Astrocyte (in vitro differentiated cells and primary cell): ENCODE results near the gene FAM200C. TPM values are rescaled to one million over a fixed set of nuclear protein-coding genes. Genes with fewer than 3 reads are reported as not detected.

Source experiments
- total RNA-seq: library from RNA; stranded (reverse); gene quantifications from 2 replicates; pipeline ENCODE4 v1.2.1, GENCODE V29; 2021

Gene FAM200C
- total RNA-seq, 1 donor from 2014 or later = 1.7 TPM

Other genes starting within 250 kb of the FAM200C start
- 0.53 TPM in 1 of 2 replicates, not detected in the other for gene FABP6, start 170.5 kb downstream of the FAM200C start, total RNA-seq
- 12.5 and 15.7 TPM in 2 replicates for gene CCNJL, start 87.5 kb downstream of the FAM200C start, total RNA-seq
- 0.62 and 0.64 TPM in 2 replicates for gene C1QTNF2, start 29.4 kb downstream of the FAM200C start, total RNA-seq
- gene SLU7, start 19.0 kb upstream of the FAM200C start, total RNA-seq = 46.1 and 48.4 TPM in 2 replicates
- gene PTTG1, start 21.8 kb upstream of the FAM200C start, total RNA-seq = 12.7 and 20.4 TPM in 2 replicates